ENCODE data around the gene HS3ST2.

HS3ST2 gene

DNA sequence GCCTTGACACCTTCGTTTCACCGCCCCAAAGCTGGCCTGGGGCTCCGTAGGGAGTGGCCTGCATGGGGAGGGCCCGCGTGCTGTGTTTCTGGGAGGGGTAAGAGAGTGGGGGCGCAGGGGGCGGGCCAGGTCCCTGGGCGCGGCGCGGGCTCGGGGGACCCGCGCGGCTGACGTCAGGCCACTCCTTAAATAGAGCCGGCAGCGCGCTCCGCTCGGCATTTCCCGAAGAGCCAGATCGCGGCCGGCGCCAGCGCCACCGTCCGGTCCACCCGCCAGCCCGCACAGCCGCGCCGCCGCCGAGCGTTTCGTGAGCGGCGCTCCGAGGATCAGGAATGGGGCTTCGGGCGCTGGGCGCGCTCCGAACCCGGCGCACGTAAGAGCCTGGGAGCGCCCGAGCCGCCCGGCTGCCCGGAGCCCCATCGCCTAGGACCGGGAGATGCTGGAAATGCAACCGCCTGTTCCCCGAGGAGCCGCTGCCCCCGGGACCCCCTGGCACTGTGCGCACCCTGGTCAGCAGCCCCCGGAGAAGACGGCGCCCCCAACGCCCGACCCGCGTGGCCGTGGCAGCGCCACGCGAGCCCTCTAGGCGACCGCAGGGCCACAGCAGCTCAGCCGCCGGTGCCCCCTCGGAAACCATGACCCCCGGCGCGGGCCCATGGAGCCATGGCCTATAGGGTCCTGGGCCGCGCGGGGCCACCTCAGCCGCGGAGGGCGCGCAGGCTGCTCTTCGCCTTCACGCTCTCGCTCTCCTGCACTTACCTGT, at the start of gene HS3ST2:
Gene HS3ST2, plus strand, starts transcription at position 215 of the 763 bp plus-strand sequence. Its CDS starts 449 bp downstream, at position 664.
- no peaks in the 10 kb centered on the region for H3K36me3 ChIP-seq (ENCODE audit: insufficient read depth, low read depth, low read length)
- no peak within 1 kb of the TSS for H3K27ac ChIP-seq (ENCODE audit: low read length)
- peaks cover 66% of the 10 kb centered on the region for H3K27me3 ChIP-seq (ENCODE audit: insufficient read depth, low read length)
- H3K4me1 ChIP-seq (ENCODE audit: insufficient read depth, low read length) = no peaks in the 10 kb centered on the region
- no peaks in the 10 kb centered on the region for H3K9me3 ChIP-seq (ENCODE audit: insufficient read depth, low read depth, low read length)
- H3K9ac ChIP-seq (ENCODE audit: low read depth, low read length) = no peak within 1 kb of the TSS; the same call in 1 of the 2 replicates
- peak within 1 kb of the TSS; percentile 70; the same call in 1 of the 2 replicates for H3K4me3 ChIP-seq (ENCODE audit: low read length)

DNA sequence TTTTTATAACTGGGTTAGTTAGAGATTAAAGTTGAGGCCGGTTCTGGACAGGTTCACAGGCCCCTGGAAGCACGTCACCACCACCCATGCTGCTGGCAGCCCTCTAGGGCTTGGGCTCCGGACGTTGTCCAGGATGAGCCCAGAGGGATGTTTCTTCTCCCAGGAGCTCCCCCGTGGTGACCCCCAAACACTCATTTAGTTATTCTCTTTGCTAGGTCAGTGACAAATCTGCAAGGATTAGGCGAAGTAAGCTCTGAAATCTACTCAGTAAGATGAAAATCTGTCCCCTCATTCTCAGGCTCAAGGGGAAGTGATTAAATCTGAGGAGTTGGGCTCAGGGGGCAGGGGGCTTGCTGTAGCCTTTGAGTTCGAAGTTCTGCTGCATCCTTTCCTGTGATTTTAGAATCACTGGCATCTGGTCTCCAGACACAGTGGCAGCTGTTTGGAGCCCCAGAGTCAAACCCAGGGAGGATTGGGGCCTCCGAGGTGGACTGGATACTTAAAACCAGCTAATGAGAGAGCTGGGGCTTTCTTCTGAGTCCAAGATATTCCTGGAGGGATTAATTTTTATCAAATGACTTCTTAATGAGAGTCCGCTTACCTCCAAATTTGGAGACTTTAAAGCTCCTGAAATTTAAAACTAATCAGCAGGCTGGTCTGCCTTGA, 49.2 kb upstream of the HS3ST2 start:
- Histone ChIP-seq H3K27ac (ENCODE audit: low read length) (no peak overlapping the region), H3K36me3 (ENCODE audit: insufficient read depth, low read depth, low read length) (no peaks in the 10 kb centered on the region), H3K4me3 (ENCODE audit: low read length) (no peak overlapping the region)

DNA sequence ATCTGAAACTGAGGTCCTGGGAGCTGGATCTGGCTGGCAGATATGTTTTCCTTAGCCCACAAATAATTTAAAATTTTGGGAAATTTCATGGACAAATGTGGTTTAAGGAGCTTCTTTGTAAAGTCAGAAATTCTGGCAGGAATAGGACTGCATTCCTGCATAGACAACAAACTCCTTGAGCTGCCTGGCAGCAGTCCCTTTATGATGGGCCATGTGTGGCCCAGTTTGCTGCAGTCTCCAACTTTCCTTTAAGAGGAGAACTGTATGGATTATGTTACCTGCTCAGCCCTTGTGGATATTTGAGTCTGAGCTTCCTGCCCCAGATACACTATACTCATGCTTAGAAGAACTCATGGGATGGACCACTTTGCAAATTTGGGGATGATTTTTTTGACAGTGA, 48.5 kb upstream of the HS3ST2 start:
- Histone ChIP-seq H3K9me3 (ENCODE audit: insufficient read depth, low read depth, low read length) (no peaks in the 10 kb centered on the region), H3K27me3 (ENCODE audit: insufficient read depth, low read length) (no peaks in the 10 kb centered on the region), H3K27ac (ENCODE audit: low read length) (no peak overlapping the region), H3K36me3 (ENCODE audit: insufficient read depth, low read depth, low read length) (no peaks in the 10 kb centered on the region), H3K4me1 (ENCODE audit: insufficient read depth, low read length) (peaks cover 21% of the 10 kb centered on the region), H3K9ac (ENCODE audit: low read depth, low read length) (no peak overlapping the region), H3K4me3 (ENCODE audit: low read length) (no peak overlapping the region)

More for the DNA sequence above, 49.2 kb upstream of the HS3ST2 start:
- H3K4me1 ChIP-seq (ENCODE audit: insufficient read depth, low read length) = peaks cover 21% of the 10 kb centered on the region
- no peaks in the 10 kb centered on the region for H3K9me3 ChIP-seq (ENCODE audit: insufficient read depth, low read depth, low read length)
- no peaks in the 10 kb centered on the region for H3K27me3 ChIP-seq (ENCODE audit: insufficient read depth, low read length)
- H3K9ac ChIP-seq (ENCODE audit: low read depth, low read length) = 0 out of 2 replicates have a peak overlapping the region, but pooled peaks have one; percentile 0

DNA sequence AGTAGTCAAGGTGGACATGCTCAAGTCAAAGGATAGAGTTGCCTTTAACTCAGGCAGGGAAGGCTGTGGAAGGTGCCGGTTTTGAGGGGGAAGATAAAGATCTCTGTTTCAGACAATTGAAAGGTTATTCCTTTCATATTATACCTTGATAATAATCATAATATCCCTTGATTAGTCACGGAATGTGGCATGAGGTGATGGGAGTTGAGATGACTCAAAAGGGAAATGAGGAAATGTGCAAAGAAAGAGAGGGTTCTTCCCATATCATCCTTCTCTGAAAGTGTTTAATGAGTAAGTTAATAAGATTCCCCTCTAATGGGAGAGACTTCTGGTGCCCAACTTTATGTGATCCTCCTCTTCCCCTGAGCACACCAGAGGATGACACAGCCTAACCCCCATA, 43.1 kb upstream of the HS3ST2 start:
- Histone ChIP-seq H3K9me3 (ENCODE audit: insufficient read depth, low read depth, low read length) (no peaks in the 10 kb centered on the region; the same call in 1 of the 2 replicates), H3K36me3 (ENCODE audit: insufficient read depth, low read depth, low read length) (no peaks in the 10 kb centered on the region), H3K4me3 (ENCODE audit: low read length) (no peak overlapping the region), H3K4me1 (ENCODE audit: insufficient read depth, low read length) (peaks cover 3% of the 10 kb centered on the region; the same call in 1 of the 2 replicates), H3K9ac (ENCODE audit: low read depth, low read length) (no peak overlapping the region), H3K27me3 (ENCODE audit: insufficient read depth, low read length) (no peaks in the 10 kb centered on the region), H3K27ac (ENCODE audit: low read length) (no peak overlapping the region)

DNA sequence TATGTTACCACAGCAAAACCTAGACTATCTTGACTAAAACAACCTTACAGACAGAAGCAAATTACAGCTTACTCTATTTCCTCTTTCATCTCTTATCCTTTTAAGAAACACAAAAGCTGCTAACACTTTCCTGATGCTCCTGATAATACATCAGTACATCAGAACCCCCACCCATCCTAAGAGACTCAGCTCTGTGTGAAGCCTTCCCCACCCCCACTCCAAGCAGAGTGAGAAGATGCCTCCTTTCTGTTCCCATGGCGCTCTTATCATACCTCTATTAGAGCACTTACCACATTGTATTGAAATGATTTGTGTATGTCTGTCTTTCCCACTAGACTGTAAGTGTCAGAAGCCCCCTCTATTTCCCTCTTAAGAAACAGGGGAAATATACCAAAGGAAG, 42.4 kb upstream of the HS3ST2 start:
- no peak overlapping the region for H3K9ac ChIP-seq (ENCODE audit: low read depth, low read length)
- no peak overlapping the region for H3K27ac ChIP-seq (ENCODE audit: low read length)
- H3K4me1 ChIP-seq (ENCODE audit: insufficient read depth, low read length) = peaks cover 5% of the 10 kb centered on the region; the same call in 1 of the 2 replicates
- no peaks in the 10 kb centered on the region; the same call in 1 of the 2 replicates for H3K9me3 ChIP-seq (ENCODE audit: insufficient read depth, low read depth, low read length)
- no peak overlapping the region for H3K4me3 ChIP-seq (ENCODE audit: low read length)
- H3K27me3 ChIP-seq (ENCODE audit: insufficient read depth, low read length) = no peaks in the 10 kb centered on the region
- no peaks in the 10 kb centered on the region for H3K36me3 ChIP-seq (ENCODE audit: insufficient read depth, low read depth, low read length)

DNA sequence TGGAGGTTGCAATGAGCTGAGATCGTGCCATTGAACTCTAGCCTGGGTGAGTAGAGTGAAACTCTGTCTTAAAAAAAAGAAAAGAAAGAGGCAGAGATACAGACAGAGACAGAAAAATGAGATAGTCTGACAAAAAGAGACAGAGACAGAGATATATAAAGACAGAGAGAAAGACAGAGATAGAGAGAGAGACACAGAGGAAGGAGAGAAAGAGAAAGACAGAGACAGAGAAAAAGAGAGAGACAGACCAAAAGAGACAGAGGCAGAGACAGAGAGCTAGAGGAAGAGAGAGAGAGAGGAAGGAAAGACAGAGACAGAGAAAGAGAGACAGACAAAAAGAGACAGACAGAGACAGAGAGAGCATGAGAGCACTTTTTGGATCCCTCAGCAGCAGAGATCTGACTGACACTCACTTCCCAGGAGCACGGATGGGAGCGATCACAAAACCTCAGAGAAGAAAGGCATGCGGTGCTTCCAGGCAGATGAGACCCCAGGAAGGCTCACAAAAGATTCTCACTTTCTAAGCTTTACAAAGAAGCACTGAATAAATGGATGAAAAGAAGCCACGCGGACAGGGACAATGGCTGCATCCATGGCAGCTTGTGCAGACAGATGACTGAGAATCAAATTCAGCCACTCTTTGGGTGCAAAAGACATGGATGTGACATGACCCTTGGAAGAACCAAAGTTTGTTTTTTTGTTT, 38.6 kb upstream of the HS3ST2 start:
- no peak overlapping the region for H3K27ac ChIP-seq (ENCODE audit: low read length)
- H3K36me3 ChIP-seq (ENCODE audit: insufficient read depth, low read depth, low read length) = no peaks in the 10 kb centered on the region
- H3K9ac ChIP-seq (ENCODE audit: low read depth, low read length) = no peak overlapping the region
- peaks cover 5% of the 10 kb centered on the region; the same call in 1 of the 2 replicates for H3K4me1 ChIP-seq (ENCODE audit: insufficient read depth, low read length)
- no peaks in the 10 kb centered on the region for H3K27me3 ChIP-seq (ENCODE audit: insufficient read depth, low read length)
- no peaks in the 10 kb centered on the region; the same call in 1 of the 2 replicates for H3K9me3 ChIP-seq (ENCODE audit: insufficient read depth, low read depth, low read length)
- no peak overlapping the region for H3K4me3 ChIP-seq (ENCODE audit: low read length)

DNA sequence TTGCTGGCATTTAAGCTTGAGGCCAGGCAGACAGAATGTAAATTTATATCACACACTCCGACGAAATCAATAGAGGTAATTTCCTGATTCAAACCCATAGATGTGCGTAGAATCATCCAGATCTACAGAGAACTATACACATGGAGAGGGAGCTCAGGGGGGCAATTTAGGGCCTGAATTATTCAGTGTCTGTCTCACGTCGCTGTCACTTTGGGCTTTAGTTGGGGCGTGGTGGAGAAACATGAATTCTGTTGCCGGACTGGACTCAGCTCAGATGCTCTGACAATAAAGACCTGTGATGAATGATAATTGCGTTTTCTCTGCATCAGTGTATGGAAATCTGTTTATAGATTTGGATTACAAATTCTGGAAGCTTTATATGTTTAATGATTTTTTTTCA, 32.5 kb upstream of the HS3ST2 start:
- peaks cover 14% of the 10 kb centered on the region; the same call in 1 of the 2 replicates for H3K4me1 ChIP-seq (ENCODE audit: insufficient read depth, low read length)
- no peak overlapping the region for H3K9ac ChIP-seq (ENCODE audit: low read depth, low read length)
- no peaks in the 10 kb centered on the region for H3K36me3 ChIP-seq (ENCODE audit: insufficient read depth, low read depth, low read length)
- H3K27me3 ChIP-seq (ENCODE audit: insufficient read depth, low read length) = no peaks in the 10 kb centered on the region
- H3K4me3 ChIP-seq (ENCODE audit: low read length) = no peak overlapping the region
- H3K27ac ChIP-seq (ENCODE audit: low read length) = no peak overlapping the region
- H3K9me3 ChIP-seq (ENCODE audit: insufficient read depth, low read depth, low read length) = no peaks in the 10 kb centered on the region

DNA sequence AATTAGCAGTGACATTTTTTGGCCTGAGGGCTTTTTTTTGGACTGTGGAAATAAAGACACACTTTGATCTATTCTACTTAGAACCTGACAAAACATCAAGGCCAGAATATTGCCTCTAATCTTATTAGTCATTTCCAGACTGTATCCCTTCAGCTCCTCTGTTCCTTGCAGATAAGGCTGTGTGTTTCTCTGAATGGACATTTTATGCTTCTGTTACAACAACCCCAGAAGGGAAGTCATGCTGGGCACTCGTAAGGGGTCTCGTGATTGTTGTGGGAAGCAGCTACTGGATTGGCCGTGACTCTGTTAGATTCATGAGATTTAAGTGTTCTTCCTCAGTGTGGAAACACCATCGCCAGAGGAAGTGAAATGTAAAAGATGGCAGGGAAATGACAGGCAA, 31.6 kb upstream of the HS3ST2 start:
- H3K27ac ChIP-seq (ENCODE audit: low read length) = no peak overlapping the region
- no peaks in the 10 kb centered on the region for H3K36me3 ChIP-seq (ENCODE audit: insufficient read depth, low read depth, low read length)
- no peaks in the 10 kb centered on the region for H3K27me3 ChIP-seq (ENCODE audit: insufficient read depth, low read length)
- H3K9me3 ChIP-seq (ENCODE audit: insufficient read depth, low read depth, low read length) = no peaks in the 10 kb centered on the region
- peaks cover 14% of the 10 kb centered on the region; the same call in 1 of the 2 replicates for H3K4me1 ChIP-seq (ENCODE audit: insufficient read depth, low read length)
- H3K9ac ChIP-seq (ENCODE audit: low read depth, low read length) = no peak overlapping the region
- H3K4me3 ChIP-seq (ENCODE audit: low read length) = no peak overlapping the region

DNA sequence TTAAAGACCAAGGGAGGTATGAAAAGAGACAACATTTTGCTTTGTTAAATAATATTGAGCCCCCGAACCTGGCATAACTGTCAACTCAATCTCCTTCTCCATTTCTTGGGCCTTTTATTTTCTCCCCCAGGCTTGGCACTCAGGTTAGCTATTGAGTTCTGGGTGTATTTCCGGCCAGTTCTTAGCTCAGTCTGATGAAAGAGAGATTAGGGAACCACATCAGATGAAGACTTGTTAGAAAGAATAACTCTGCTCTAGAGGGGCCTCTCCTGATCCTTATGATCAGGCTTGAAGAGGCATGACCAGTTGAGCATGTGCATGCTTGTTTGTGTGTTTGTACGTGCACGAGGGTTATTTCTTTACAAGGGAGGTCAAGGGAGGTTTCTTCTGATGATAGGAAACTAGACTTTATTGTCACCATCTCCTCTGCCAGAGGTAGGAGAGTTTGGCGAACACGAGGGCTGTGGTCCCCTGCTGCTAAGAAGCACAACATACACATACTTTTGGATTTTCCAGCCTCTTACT, 29.2 kb upstream of the HS3ST2 start:
- H3K27ac ChIP-seq (ENCODE audit: low read length) = no peak overlapping the region
- H3K36me3 ChIP-seq (ENCODE audit: insufficient read depth, low read depth, low read length) = no peaks in the 10 kb centered on the region
- peaks cover 14% of the 10 kb centered on the region; the same call in 1 of the 2 replicates for H3K4me1 ChIP-seq (ENCODE audit: insufficient read depth, low read length)
- H3K27me3 ChIP-seq (ENCODE audit: insufficient read depth, low read length) = no peaks in the 10 kb centered on the region
- no peak overlapping the region for H3K4me3 ChIP-seq (ENCODE audit: low read length)
- H3K9me3 ChIP-seq (ENCODE audit: insufficient read depth, low read depth, low read length) = no peaks in the 10 kb centered on the region
- no peak overlapping the region for H3K9ac ChIP-seq (ENCODE audit: low read depth, low read length)

DNA sequence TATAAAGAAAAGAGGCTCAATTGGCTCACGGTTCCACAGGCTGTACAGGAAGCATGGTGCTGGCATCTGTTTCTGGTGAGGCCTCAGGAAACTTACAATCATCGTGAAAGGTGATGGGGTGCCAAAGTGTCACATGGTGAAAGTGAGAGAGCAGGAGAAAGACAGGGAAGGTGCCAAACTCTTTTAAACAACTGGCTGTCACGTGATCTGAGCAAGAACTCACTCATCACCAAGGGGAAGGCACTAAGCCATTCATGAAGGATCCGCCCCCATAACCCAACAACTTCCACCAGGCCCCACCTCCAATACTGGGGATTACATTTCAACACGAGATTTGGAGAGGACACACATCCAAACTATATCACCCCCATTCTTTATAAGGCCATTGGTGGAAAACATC, 28.4 kb upstream of the HS3ST2 start:
- no peaks in the 10 kb centered on the region for H3K36me3 ChIP-seq (ENCODE audit: insufficient read depth, low read depth, low read length)
- peaks cover 14% of the 10 kb centered on the region; the same call in 1 of the 2 replicates for H3K4me1 ChIP-seq (ENCODE audit: insufficient read depth, low read length)
- H3K9me3 ChIP-seq (ENCODE audit: insufficient read depth, low read depth, low read length) = no peaks in the 10 kb centered on the region
- no peaks in the 10 kb centered on the region for H3K27me3 ChIP-seq (ENCODE audit: insufficient read depth, low read length)
- no peak overlapping the region for H3K4me3 ChIP-seq (ENCODE audit: low read length)
- H3K27ac ChIP-seq (ENCODE audit: low read length) = no peak overlapping the region
- no peak overlapping the region for H3K9ac ChIP-seq (ENCODE audit: low read depth, low read length)

DNA sequence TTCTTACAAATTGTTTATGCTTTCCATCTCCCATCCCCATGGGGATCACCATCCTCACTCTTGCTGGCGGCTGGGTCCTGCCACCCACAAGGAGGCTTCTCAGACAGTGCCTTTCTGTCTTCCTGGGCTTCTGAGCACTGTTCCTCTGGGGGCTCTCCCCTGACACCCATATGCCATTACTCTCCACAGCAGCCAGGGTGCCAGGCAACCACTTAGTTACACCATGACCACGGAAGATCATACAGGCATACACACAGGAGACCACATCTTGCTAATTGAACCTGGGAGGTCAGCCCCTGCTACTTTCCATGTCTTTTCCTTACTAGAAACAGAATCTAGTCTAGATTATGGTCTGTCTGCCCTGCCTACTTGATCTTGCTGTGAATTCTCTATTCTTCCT, 27.7 kb upstream of the HS3ST2 start:
- Histone ChIP-seq H3K27ac (ENCODE audit: low read length) (no peak overlapping the region), H3K9me3 (ENCODE audit: insufficient read depth, low read depth, low read length) (no peaks in the 10 kb centered on the region), H3K27me3 (ENCODE audit: insufficient read depth, low read length) (no peaks in the 10 kb centered on the region), H3K36me3 (ENCODE audit: insufficient read depth, low read depth, low read length) (no peaks in the 10 kb centered on the region), H3K4me3 (ENCODE audit: low read length) (no peak overlapping the region), H3K9ac (ENCODE audit: low read depth, low read length) (no peak overlapping the region), H3K4me1 (ENCODE audit: insufficient read depth, low read length) (peaks cover 14% of the 10 kb centered on the region; the same call in 1 of the 2 replicates)

Measured in iPS-20b (cell line).